ENCODE measurements around the gene INIP. TPM values are rescaled to one million over a fixed set of nuclear protein-coding genes. Genes with fewer than 3 reads are reported as not detected.

INIP gene
- total and polyA plus RNA-seq, 9 of the 15 experiments (the other 6 are each of a cell fraction or from before 2014, with no cell fraction given) = 11.9 to 87.9 (median 37.3) TPM

DNA sequence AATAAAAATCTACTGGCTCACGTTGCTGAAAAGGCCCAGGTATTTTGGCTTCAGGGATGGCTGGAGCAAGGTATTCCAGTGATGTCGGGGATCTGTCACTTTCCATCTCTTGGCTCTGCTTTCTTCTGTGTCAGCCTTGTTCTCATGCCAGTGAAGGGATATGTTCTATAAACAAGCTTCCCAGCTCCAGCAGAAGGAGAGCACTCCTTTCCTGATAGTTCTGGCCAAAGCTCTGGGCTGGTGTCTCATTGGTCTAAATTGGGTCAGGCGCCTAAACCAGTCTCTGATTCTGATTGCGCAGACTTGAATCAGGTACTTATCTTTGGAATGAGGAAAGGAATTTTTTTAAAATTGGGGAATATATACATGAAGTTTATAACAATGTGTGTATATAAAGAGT, 37.8 kb upstream of the INIP start:
- Histone ChIP-seq H3K4me2 (ENCODE audit: insufficient read depth, low read length) (no peak overlapping the region), H3K79me2 (ENCODE audit: control insufficient read depth, insufficient read depth, low read length) (no peaks in the 10 kb centered on the region), H3K9me1 (ENCODE audit: control insufficient read depth, insufficient read depth, low read length) (no peaks in the 10 kb centered on the region), H3K4me1 (replicated peaks in 1 of 2; ENCODE audit: control insufficient read depth in 2 of 2, insufficient read depth in 2 of 2, low read length in 2 of 2) (peaks cover 11 to 24% of the 10 kb centered on the region in 2 experiments), H3K9ac (ENCODE audit: insufficient read depth in 1 of 2, low read depth in 2 of 2, low read length in 2 of 2) (no peak overlapping the region), H3K9me3 (replicated peaks; ENCODE audit: control insufficient read depth, insufficient read depth, low read depth, low read length) (no peaks in the 10 kb centered on the region), H3K27ac (ENCODE audit: extremely low read depth, low read depth, low read length) (no peak overlapping the region), H3K4me3 (no peak overlapping the region), H4K20me1 (replicated peaks; ENCODE audit: control insufficient read depth, insufficient read depth, low read length) (peaks cover 4% of the 10 kb centered on the region; the same call in 1 of the 2 replicates), H2AFZ (ENCODE audit: low read depth, low read length) (no peak overlapping the region), H3K36me3 (ENCODE audit: control insufficient read depth, insufficient read depth, low read length) (no peaks in the 10 kb centered on the region), H3K27me3 (ENCODE audit: control insufficient read depth in 2 of 2, insufficient read depth in 2 of 2, low read length in 2 of 2) (no peaks in the 10 kb centered on the region)
- no TSS peak for BruUV-seq (replicated peaks)
- ChIA-PET CTCF (ENCODE audit: low intra/inter-chr PET ratio) (interaction anchor here (0.6 kb wide), 1 partner anchor 20 kb away, joined by 3 read pairs; no protein-coding TSS in a partner anchor), POLR2A (no interaction called here)
- 70% methylated on average over 4 of the region's 4 CpGs for WGBS (ENCODE audit: insufficient coverage, low coverage, missing lambda C conversion rate)
- TF ChIP-seq FOXO4 (CRISPR knock-in tag; IDR thresholded peaks at IDR 0.05) (no peak), CBFB (CRISPR knock-in tag; IDR thresholded peaks at IDR 0.05) (no peak), TGIF2 (CRISPR knock-in tag; IDR thresholded peaks at IDR 0.05) (no peak), CAMTA2 (CRISPR knock-in tag; conservative IDR thresholded peaks at IDR 0.05) (no peak), GTF2F1 (IDR thresholded peaks at IDR 0.05; ENCODE audit: low read depth, low read length) (no peak), ZBTB43 (CRISPR knock-in tag; IDR thresholded peaks at IDR 0.05) (no peak), ZC3H8 (IDR thresholded peaks at IDR 0.05) (no peak), ZBTB7A (IDR thresholded peaks at IDR 0.05; ENCODE audit: borderline replicate concordance, control insufficient read depth, low read depth, low read length) (no peak), SLC30A9 (CRISPR knock-in tag; IDR thresholded peaks at IDR 0.05) (no peak)
- FAIRE-seq (no peak), DNase-seq (ENCODE audit: extremely low read depth in 1 of 4, low spot score in 3 of 4) (no peak), ATAC-seq (no peak)
- in situ Hi-C loops (cut with MboI) = no loop called here
- intact Hi-C loops (cut with micrococcal nuclease) = no loop called here
